H9 (cell line): ENCODE results near the gene PFDN5. TPM values are rescaled to one million over a fixed set of nuclear protein-coding genes. Genes with fewer than 3 reads are reported as not detected.

Source experiments
- DNase-seq: peaks from one replicate; pipeline ENCODE4 v3.0.0-alpha.2; 2017
- H2AFZ ChIP-seq: one replicate; pipeline ENCODE4 v1.6.1; 2013; ENCODE audit warnings: mild to moderate bottlenecking, low read length, control low read depth, moderate library complexity
- H2AK5ac ChIP-seq: 2 replicates; pipeline ENCODE4 v1.6.1; 2013; ENCODE audit warnings: low read length, control low read depth, mixed read lengths; ENCODE audit not compliant: insufficient read length
- H2BK120ac ChIP-seq: one replicate; pipeline ENCODE4 v1.6.1; 2013; ENCODE audit warnings: low read depth, mild to moderate bottlenecking, low read length, control low read depth, inconsistent platforms; ENCODE audit not compliant: poor library complexity, severe bottlenecking
- H2BK12ac ChIP-seq: 2 replicates; pipeline ENCODE4 v1.6.1; 2013; ENCODE audit warnings: low read length, control low read depth, mixed read lengths, low read depth; ENCODE audit not compliant: insufficient read length
- H2BK15ac ChIP-seq: 2 replicates; pipeline ENCODE4 v1.6.1; 2013; ENCODE audit warnings: low read depth, low read length, control low read depth
- H2BK20ac ChIP-seq: one replicate; pipeline ENCODE4 v1.6.1; 2013; ENCODE audit warnings: low read depth, mild to moderate bottlenecking, low read length, control low read depth, inconsistent platforms; ENCODE audit not compliant: poor library complexity, severe bottlenecking
- H2BK5ac ChIP-seq: 2 replicates; pipeline ENCODE4 v1.6.1; 2013; ENCODE audit warnings: low read length, control low read depth, mixed read lengths; ENCODE audit not compliant: insufficient read length
- H3K14ac ChIP-seq: 2 replicates; pipeline ENCODE4 v1.6.1; 2013; ENCODE audit warnings: low read length, control low read depth; ENCODE audit not compliant: insufficient read depth
- H3K18ac ChIP-seq: 2 replicates; pipeline ENCODE4 v1.6.1; 2013; ENCODE audit warnings: low read depth, mild to moderate bottlenecking, mixed read lengths, low read length, control low read depth; ENCODE audit not compliant: insufficient read length
- H3K23ac ChIP-seq: 2 replicates; pipeline ENCODE4 v1.6.1; 2013; ENCODE audit warnings: low read length, control low read depth, mixed read lengths, low read depth; ENCODE audit not compliant: insufficient read length
- H3K23me2 ChIP-seq: 2 replicates; pipeline ENCODE4 v1.6.1; 2013; ENCODE audit warnings: low read depth, mild to moderate bottlenecking, mixed read lengths, low read length, control low read depth; ENCODE audit not compliant: insufficient read length, poor library complexity, severe bottlenecking
- H3K27ac ChIP-seq: 2 replicates; pipeline ENCODE4 v1.5.1; 2013; ENCODE audit warnings: low read length, control low read depth, mixed read lengths, low read depth; ENCODE audit not compliant: insufficient read length
- H3K27me3 ChIP-seq: 2 replicates; pipeline ENCODE4 v1.6.1; 2013; ENCODE audit warnings: low read length, control low read depth, inconsistent platforms; ENCODE audit not compliant: insufficient read depth
- H3K4ac ChIP-seq: 2 replicates; pipeline ENCODE4 v1.6.1; 2013; ENCODE audit warnings: low read depth, mild to moderate bottlenecking, control low read depth, inconsistent platforms, low read length, moderate library complexity
- H3K4me1 ChIP-seq: 2 replicates; pipeline ENCODE4 v1.6.1; 2013; ENCODE audit warnings: low read length, control low read depth, inconsistent platforms; ENCODE audit not compliant: insufficient read depth
- H3K4me2 ChIP-seq: 2 replicates; pipeline ENCODE4 v1.6.1; 2013; ENCODE audit warnings: low read length, control low read depth, mixed read lengths; ENCODE audit not compliant: insufficient read length, insufficient read depth
- H3K56ac ChIP-seq: 2 replicates; pipeline ENCODE4 v1.6.1; 2013; ENCODE audit warnings: low read depth, mild to moderate bottlenecking, mixed read lengths, low read length, control low read depth; ENCODE audit not compliant: insufficient read length
- H3K79me1 ChIP-seq: 2 replicates; pipeline ENCODE4 v1.6.1; 2013; ENCODE audit warnings: low read depth, mild to moderate bottlenecking, moderate library complexity, low read length, control low read depth, inconsistent platforms; ENCODE audit not compliant: insufficient read depth, poor library complexity, severe bottlenecking
- H3K79me2 ChIP-seq: 2 replicates; pipeline ENCODE4 v1.6.1; 2013; ENCODE audit warnings: low read length, control low read depth, inconsistent platforms; ENCODE audit not compliant: insufficient read depth
- H3K9ac ChIP-seq: 2 replicates; pipeline ENCODE4 v1.6.1; 2013; ENCODE audit warnings: low read length, control low read depth, mixed read lengths; ENCODE audit not compliant: insufficient read length; ENCODE audit errors: extremely low read depth
- H3K9me3 ChIP-seq: one replicate; pipeline ENCODE4 v1.6.1; 2013; ENCODE audit warnings: low read depth, low read length, inconsistent platforms; ENCODE audit not compliant: control insufficient read depth
- H3T11ph ChIP-seq: one replicate; pipeline ENCODE4 v1.6.1; 2013; ENCODE audit warnings: mild to moderate bottlenecking, low read length, control low read depth, inconsistent platforms
- H4K20me1 ChIP-seq: one replicate; pipeline ENCODE4 v1.6.1; 2013; ENCODE audit not compliant: control insufficient read depth, insufficient read length, insufficient read depth
- H4K5ac ChIP-seq: 2 replicates; pipeline ENCODE4 v1.6.1; 2013; ENCODE audit warnings: low read depth, mild to moderate bottlenecking, mixed read lengths, low read length, control low read depth; ENCODE audit not compliant: insufficient read length
- H4K8ac ChIP-seq: replicated peaks from 2 replicates; pipeline ENCODE4 v1.6.1; 2013; ENCODE audit warnings: low read length, control low read depth, mixed read lengths, low read depth; ENCODE audit not compliant: insufficient read length
- H4K91ac ChIP-seq: 2 replicates; pipeline ENCODE4 v1.6.1; 2013; ENCODE audit warnings: low read depth, mild to moderate bottlenecking, moderate library complexity, mixed read lengths, low read length, control low read depth; ENCODE audit not compliant: insufficient read length
- H3K27ac Mint-ChIP-seq, 3 experiments: 2 replicates in 2 of 3; 3 replicates in 1 of 3; pipeline ENCODE4 v1.8.0; 2020 to 2021; ENCODE audit warnings: mixed read lengths in 3 of 3, mild to moderate bottlenecking in 1 of 3, moderate library complexity in 1 of 3
- H3K27me3 Mint-ChIP-seq: 2 replicates; pipeline ENCODE4 v1.8.0; 2021; ENCODE audit warnings: low read depth, mild to moderate bottlenecking, moderate library complexity, mixed read lengths
- H3K36me3 Mint-ChIP-seq, 3 experiments: 2 replicates in 2 of 3; 3 replicates in 1 of 3; pipeline ENCODE4 v1.8.0; 2020 to 2021; ENCODE audit warnings: low read depth in 3 of 3, mixed read lengths in 3 of 3; ENCODE audit not compliant: insufficient read depth in 1 of 3
- H3K4me1 Mint-ChIP-seq, 2 experiments: 2 replicates each; pipeline ENCODE4 v1.8.0; 2020; ENCODE audit warnings: mixed read lengths in 2 of 2
- H3K4me3 Mint-ChIP-seq, 2 experiments: 2 replicates in 1 of 2; 3 replicates in 1 of 2; pipeline ENCODE4 v1.8.0; 2020 to 2021; ENCODE audit warnings: mild to moderate bottlenecking in 2 of 2, mixed read lengths in 2 of 2, moderate library complexity in 1 of 2
- H3K9me3 Mint-ChIP-seq, 2 experiments: 2 replicates in 1 of 2; 3 replicates in 1 of 2; pipeline ENCODE4 v1.8.0; 2020; ENCODE audit warnings: mild to moderate bottlenecking in 2 of 2, mixed read lengths in 2 of 2, moderate library complexity in 1 of 2
- CTCF ChIP-seq: fragments of 200-600 bp; sonication (generic); conservative IDR thresholded peaks from 3 replicates; pipeline ENCODE4 v1.8.0; 2021; ENCODE audit warnings: antibody characterized with exemption, mild to moderate bottlenecking
- WGBS: extraction: QIAGEN DNeasy Blood & Tissue Kit; methylation state at CpG from one replicate; pipeline ENCODE4 v1.1.7; 2013; ENCODE audit warnings: missing lambda C conversion rate, low lambda C conversion rate, mixed read lengths; ENCODE audit not compliant: insufficient read length; ENCODE audit errors: extremely low coverage; 5-methylcytosine and 5-hydroxymethylcytosine counted together
- total RNA-seq: library from RNA; stranded (reverse); gene quantifications from 2 replicates; pipeline ENCODE4 v1.2.1, GENCODE V29; 2021

The PFDN5 gene
- total RNA-seq, 1 experiment from 2014 or later = 285 TPM

- Histone ChIP-seq H3K9me3 (no peaks in the 10 kb centered on the region), H2BK20ac (no peak overlapping the region), H3K14ac (no peak overlapping the region), H3K27ac (no peak overlapping the region), H3K9ac (no peak overlapping the region), H3K27me3 (no peaks in the 10 kb centered on the region), H2AK5ac (no peak overlapping the region), H3K4me1 (peaks cover 3% of the 10 kb centered on the region; the same call in 1 of the 2 replicates), H4K91ac (no peak overlapping the region), H2BK15ac (no peak overlapping the region), H3K79me1 (peaks cover 4% of the 10 kb centered on the region), H3K4ac (no peak overlapping the region), H2BK5ac (no peak overlapping the region), H3K23ac (no peak overlapping the region), H3K23me2 (peaks cover 14% of the 10 kb centered on the region), H3K18ac (no peak overlapping the region), H2BK120ac (no peak overlapping the region), H4K20me1 (no peaks in the 10 kb centered on the region), H2AFZ (no peak overlapping the region), H4K8ac (no peak overlapping the region), H2BK12ac (no peak overlapping the region), H3K79me2 (peaks cover 3% of the 10 kb centered on the region; the same call in 1 of the 2 replicates), H3K4me2 (no peak overlapping the region), H3K56ac (no peak overlapping the region), H4K5ac (no peak overlapping the region), H3T11ph (no peak overlapping the region)
- no peaks in the 10 kb centered on the region for H3K27me3 Mint-ChIP-seq
- H3K4me1 Mint-ChIP-seq = peaks cover 18 to 19% of the 10 kb centered on the region in 2 experiments
- H3K4me3 Mint-ChIP-seq = no peak overlapping the region
- no peaks in the 10 kb centered on the region for H3K9me3 Mint-ChIP-seq
- H3K27ac Mint-ChIP-seq = no peak overlapping the region; a peak in 1 of 7 replicates
- no peak for DNase-seq
- no CpG with 5 or more reads among the region's 1 CpG for WGBS
- TF ChIP-seq CTCF = no peak
- H3K36me3 Mint-ChIP-seq = peaks cover 3 to 6% (median 5%) of the 10 kb centered on the region in 3 experiments; a peak in 4 of 7 replicates
These were observed 40.4 kb upstream of the PFDN5 start for GRCh38 chr12:53254816-53255545.
